Right lobe of liver (tissue), 4 donors: Measurements from ENCODE around the gene C13orf46.

Experiments used
- POLR2A ChIP-seq: fragments of 450-650 bp; IDR thresholded peaks from one replicate; pipeline ENCODE4 v1.6.1; 2017; ENCODE audit warnings: antibody characterized with exemption, mild to moderate bottlenecking
- TF ChIP-seq, protein P1 (sequence below), 4 donors: fragments of 200-600 bp in 3 of 4; fragments of 450-650 bp in 1 of 4; IDR thresholded peaks; one replicate each; pipeline versions ENCODE4 v1.5.1 to v1.8.0; 2016 to 2022; ENCODE audit warnings: antibody characterized with exemption in 4 of 4, mild to moderate bottlenecking in 2 of 4
- donor health status: DM: no; HTN: no; CAD: no.
- donor health status: DM: no; HTN: no; CAD: no.
- donor health status: DM: no; HTN: yes; CAD: no.

DNA sequence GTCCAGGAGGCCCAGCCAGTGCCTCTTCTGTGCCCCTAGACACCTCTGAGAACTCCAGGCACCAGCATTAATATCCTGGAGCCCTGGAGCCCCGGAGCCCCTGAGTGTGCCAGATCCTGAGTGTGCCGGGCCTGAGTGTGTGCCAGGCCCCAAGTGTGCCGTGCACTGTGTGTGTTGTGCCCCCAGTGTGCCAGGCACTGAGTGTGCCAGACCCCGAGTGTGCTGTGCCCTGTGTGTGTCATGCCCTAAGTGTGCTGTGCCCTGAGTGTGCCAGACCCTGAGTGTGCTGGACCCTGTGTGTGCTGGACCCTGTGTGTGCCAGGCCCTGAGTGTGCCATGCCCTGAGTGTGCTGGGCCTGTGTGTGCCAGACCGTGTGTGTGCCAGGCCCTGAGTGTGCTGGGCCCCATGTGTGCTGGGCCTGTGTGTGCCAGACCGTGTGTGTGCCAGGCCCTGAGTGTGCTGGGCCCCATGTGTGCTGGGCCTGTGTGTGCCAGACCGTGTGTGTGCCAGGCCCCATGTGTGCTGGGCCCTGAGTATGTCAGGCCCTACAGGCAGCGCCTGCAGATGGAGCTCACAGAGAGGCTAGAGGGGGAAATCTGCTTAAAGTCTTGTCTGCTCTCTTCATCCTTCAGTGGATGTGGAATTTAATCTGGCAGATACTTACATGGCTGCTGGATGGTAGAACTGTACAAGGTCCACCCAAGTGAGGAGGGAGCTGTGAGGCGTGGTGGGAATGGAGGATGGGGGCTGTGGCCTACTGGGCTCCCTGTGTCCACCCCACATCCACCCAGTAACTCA lies 53.9 kb downstream of the C13orf46 start:
- TF ChIP-seq, protein P1, sequence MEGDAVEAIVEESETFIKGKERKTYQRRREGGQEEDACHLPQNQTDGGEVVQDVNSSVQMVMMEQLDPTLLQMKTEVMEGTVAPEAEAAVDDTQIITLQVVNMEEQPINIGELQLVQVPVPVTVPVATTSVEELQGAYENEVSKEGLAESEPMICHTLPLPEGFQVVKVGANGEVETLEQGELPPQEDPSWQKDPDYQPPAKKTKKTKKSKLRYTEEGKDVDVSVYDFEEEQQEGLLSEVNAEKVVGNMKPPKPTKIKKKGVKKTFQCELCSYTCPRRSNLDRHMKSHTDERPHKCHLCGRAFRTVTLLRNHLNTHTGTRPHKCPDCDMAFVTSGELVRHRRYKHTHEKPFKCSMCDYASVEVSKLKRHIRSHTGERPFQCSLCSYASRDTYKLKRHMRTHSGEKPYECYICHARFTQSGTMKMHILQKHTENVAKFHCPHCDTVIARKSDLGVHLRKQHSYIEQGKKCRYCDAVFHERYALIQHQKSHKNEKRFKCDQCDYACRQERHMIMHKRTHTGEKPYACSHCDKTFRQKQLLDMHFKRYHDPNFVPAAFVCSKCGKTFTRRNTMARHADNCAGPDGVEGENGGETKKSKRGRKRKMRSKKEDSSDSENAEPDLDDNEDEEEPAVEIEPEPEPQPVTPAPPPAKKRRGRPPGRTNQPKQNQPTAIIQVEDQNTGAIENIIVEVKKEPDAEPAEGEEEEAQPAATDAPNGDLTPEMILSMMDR (IDR thresholded peaks at IDR 0.05), result no peak
- TF ChIP-seq POLR2A, result no peak
